OCI-LY7 (cell line): ENCODE measurements around the gene PEAK3. TPM values are rescaled to one million over a fixed set of nuclear protein-coding genes. Genes with fewer than 3 reads are reported as not detected.

Experiments
- BruUV-seq: library from RNA; stranded (reverse); fragments of 400-500 nt; replicated peaks from 2 replicates; lab custom pipeline; 2021; lab: Mats Ljungman, UMichigan
- CTCF ChIA-PET: fragments of 300-600 bp; sonication (Branson Sonifier 250); formaldehyde crosslinking; loops from one replicate; lab custom pipeline; 2022; ENCODE audit warnings: antibody characterized with exemption; ENCODE audit not compliant: unreplicated experiment; lab: Charles Lee
- POLR2A ChIA-PET: fragments of 300-600 bp; sonication (Branson Sonifier 250); formaldehyde crosslinking; loops from one replicate; lab custom pipeline; 2022; ENCODE audit warnings: antibody characterized with exemption; lab: Charles Lee
- DNase-seq: peaks from one replicate; pipeline ENCODE4 v3.0.0-alpha.2; 2015; ENCODE audit warnings: low spot score
- H2AFZ ChIP-seq: fragments of 200-600 bp; sonication (generic), shearing (Covaris generic); 2 replicates; pipeline ENCODE4 v1.6.1; 2014; ENCODE audit warnings: mild to moderate bottlenecking, antibody characterized with exemption, low read length, moderate library complexity
- H3K27ac ChIP-seq: fragments of 200-600 bp; sonication (generic); 2 replicates; pipeline ENCODE4 v1.5.1; 2014; ENCODE audit warnings: mixed run types, low read depth, mild to moderate bottlenecking, moderate library complexity, low read length, inconsistent platforms; ENCODE audit not compliant: poor library complexity, severe bottlenecking
- H3K36me3 ChIP-seq: fragments of 200-600 bp; sonication (generic); 2 replicates; pipeline ENCODE4 v1.6.1; 2014; ENCODE audit warnings: mild to moderate bottlenecking, antibody characterized with exemption, low read length, moderate library complexity, mixed read lengths; ENCODE audit not compliant: insufficient read depth
- H3K4me1 ChIP-seq: fragments of 200-600 bp; sonication (generic); 2 replicates; pipeline ENCODE4 v1.5.1; 2014; ENCODE audit warnings: mild to moderate bottlenecking, low read length; ENCODE audit not compliant: insufficient read depth, poor library complexity, severe bottlenecking
- H3K4me2 ChIP-seq: fragments of 200-600 bp; sonication (generic); 2 replicates; pipeline ENCODE4 v1.6.1; 2014; ENCODE audit warnings: mild to moderate bottlenecking, low read length
- H3K4me3 ChIP-seq: fragments of 200-600 bp; sonication (generic); 2 replicates; pipeline ENCODE4 v1.5.1; 2014; ENCODE audit warnings: mild to moderate bottlenecking, low read depth, low read length; ENCODE audit not compliant: poor library complexity, severe bottlenecking
- H3K79me2 ChIP-seq: fragments of 200-600 bp; sonication (generic); 2 replicates; pipeline ENCODE4 v1.6.1; 2016; ENCODE audit warnings: low read depth, mild to moderate bottlenecking, low read length, moderate library complexity, mixed read lengths; ENCODE audit not compliant: insufficient read depth
- H3K9me2 ChIP-seq: fragments of 200-600 bp; sonication (generic); 2 replicates; pipeline ENCODE4 v1.6.1; 2016; ENCODE audit warnings: mild to moderate bottlenecking, low read length, mixed read lengths; ENCODE audit not compliant: insufficient read depth
- H3K9me3 ChIP-seq: fragments of 200-600 bp; sonication (generic); 2 replicates; pipeline ENCODE4 v1.6.1; 2014; ENCODE audit warnings: mild to moderate bottlenecking, mixed run types, low read length, mixed read lengths
- H4K20me1 ChIP-seq: fragments of 200-600 bp; sonication (generic); 2 replicates; pipeline ENCODE4 v1.6.1; 2014; ENCODE audit warnings: mild to moderate bottlenecking, antibody characterized with exemption, low read length, moderate library complexity, mixed read lengths; ENCODE audit not compliant: insufficient read depth
- CTCF ChIP-seq: fragments of 200-600 bp; sonication (generic); conservative IDR thresholded peaks from 2 replicates; pipeline ENCODE4 v1.5.1; 2014; ENCODE audit warnings: mild to moderate bottlenecking, antibody characterized with exemption, low read length, moderate library complexity, mixed read lengths
- EZH2phosphoT487 ChIP-seq: fragments of 200-600 bp; sonication (generic); IDR thresholded peaks from 2 replicates; pipeline ENCODE4 v1.6.1; 2018; ENCODE audit warnings: low read depth, borderline replicate concordance, mild to moderate bottlenecking, mixed run types, antibody characterized with exemption, low read length, moderate library complexity, mixed read lengths
- intact Hi-C: fragments of 100-400 bp; cut with micrococcal nuclease; formaldehyde crosslinking; loops from one replicate; pipeline ENCODE4 v1.10.0; 2022; ENCODE audit not compliant: unreplicated experiment
- total RNA-seq, 2 experiments: library from RNA; depleted of rRNA in 1 of 2; stranded (reverse); fragments of >200 nt in 1 of 2; shearing (Covaris generic) in 1 of 2; gene quantifications; 2 replicates each; pipeline ENCODE4 v1.2.3, GENCODE V29; 2014 to 2022

Gene PEAK3
- total RNA-seq, 2 experiments from 2014 or later = not detected

GRCh38 chr19:2226840-2227360 is 55.1 kb downstream of the PEAK3 start:
- DNase-seq = no peak
- H3K9me3 ChIP-seq = no peaks in the 10 kb centered on the region
- no TSS peak for BruUV-seq
- H3K9me2 ChIP-seq = no peaks in the 10 kb centered on the region
- peaks cover 10% of the 10 kb centered on the region; the same call in 1 of the 2 replicates for H3K79me2 ChIP-seq
- H2AFZ ChIP-seq = no peak overlapping the region
- no peak for TF ChIP-seq EZH2phosphoT487
- TF ChIP-seq CTCF = no peak
- H3K4me3 ChIP-seq = peak overlapping the region; percentile 47
- H3K36me3 ChIP-seq = peaks cover 78% of the 10 kb centered on the region
- H4K20me1 ChIP-seq = no peaks in the 10 kb centered on the region
- peak overlapping the region; percentile 94 for H3K27ac ChIP-seq
- CTCF ChIA-PET = no interaction called here
- intact Hi-C loops = loop anchor here (2.0 kb wide), 1 partner anchor 70 kb away; no protein-coding TSS in a partner anchor
- POLR2A ChIA-PET = no interaction called here
- peaks cover 61% of the 10 kb centered on the region for H3K4me1 ChIP-seq
- H3K4me2 ChIP-seq = peak overlapping the region; percentile 74

GRCh38 chr19:2226051-2226839 is 55.7 kb downstream of the PEAK3 start:
- no peaks in the 10 kb centered on the region for H4K20me1 ChIP-seq
- H3K36me3 ChIP-seq = peaks cover 72% of the 10 kb centered on the region
- no peak overlapping the region for H3K4me2 ChIP-seq
- H3K4me3 ChIP-seq = no peak overlapping the region
- H3K27ac ChIP-seq = no peak overlapping the region
- no peaks in the 10 kb centered on the region for H3K9me2 ChIP-seq
- peaks cover 10% of the 10 kb centered on the region; the same call in 1 of the 2 replicates for H3K79me2 ChIP-seq
- no peak for DNase-seq
- ChIA-PET CTCF (no interaction called here), POLR2A (no interaction called here)
- peaks cover 55% of the 10 kb centered on the region for H3K4me1 ChIP-seq
- no peak for TF ChIP-seq EZH2phosphoT487
- no peak for TF ChIP-seq CTCF
- no peak overlapping the region for H2AFZ ChIP-seq
- H3K9me3 ChIP-seq = no peaks in the 10 kb centered on the region
- intact Hi-C loops = loop anchor here (2.0 kb wide), 1 partner anchor 69 kb away; no protein-coding TSS in a partner anchor
- BruUV-seq = no TSS peak
